Mononuclear cell (primary cell): Measurements from ENCODE around the gene LAMTOR1. TPM values are rescaled to one million over a fixed set of nuclear protein-coding genes. Genes with fewer than 3 reads are reported as not detected.

Source experiments
- H3K27me3 ChIP-seq: 2 replicates; pipeline ENCODE4 v1.6.0; 2011; ENCODE audit warnings: low read length, control low read depth; ENCODE audit not compliant: insufficient read depth
- H3K4me1 ChIP-seq: 2 replicates; pipeline ENCODE4 v1.5.1; 2011; ENCODE audit warnings: mild to moderate bottlenecking, low read length, control low read depth; ENCODE audit not compliant: insufficient read depth
- H3K4me3 ChIP-seq: 2 replicates; pipeline ENCODE4 v1.5.1; 2011; ENCODE audit warnings: mild to moderate bottlenecking, low read length, moderate library complexity
- H3K9me3 ChIP-seq: 2 replicates; pipeline ENCODE4 v1.5.1; 2011; ENCODE audit warnings: low read depth, mild to moderate bottlenecking, control low read depth, low read length
- total RNA-seq: library from RNA; depleted of rRNA; stranded (reverse); fragments of >200 nt; gene quantifications from one replicate; pipeline ENCODE4 v1.2.3, GENCODE V29; 2012

LAMTOR1 gene
- total RNA-seq, 1 donor: 88.5 TPM

GRCh38 chr11:72048766-72049460 lies 54.2 kb downstream of the LAMTOR1 start:
- no peaks in the 10 kb centered on the region for H3K27me3 ChIP-seq
- no peaks in the 10 kb centered on the region for H3K4me1 ChIP-seq
- H3K4me3 ChIP-seq: no peak overlapping the region
- no peaks in the 10 kb centered on the region for H3K9me3 ChIP-seq

Other genes with a start within 250 kb of the LAMTOR1 start
- not detected for gene DEFB131B, start 224.8 kb downstream of the LAMTOR1 start, total RNA-seq
- gene XNDC1N, start 174.7 kb downstream of the LAMTOR1 start, total RNA-seq: 10.3 TPM
- gene RNF121, start 174.3 kb downstream of the LAMTOR1 start, total RNA-seq: 3.0 TPM
- 9.6 TPM for gene IL18BP, start 104.4 kb downstream of the LAMTOR1 start, total RNA-seq
- 125 TPM for gene NUMA1, start 22.8 kb downstream of the LAMTOR1 start, total RNA-seq
- gene LRRC51, start 22.4 kb downstream of the LAMTOR1 start, total RNA-seq: 0.63 TPM
- gene TOMT, start 2.6 kb upstream of the LAMTOR1 start, total RNA-seq: not detected
- gene ANAPC15, start 9.4 kb upstream of the LAMTOR1 start, total RNA-seq: 30.2 TPM
- 1.3 TPM for gene FOLR3, start 32.4 kb upstream of the LAMTOR1 start, total RNA-seq
- gene FOLR1, start 88.8 kb upstream of the LAMTOR1 start, total RNA-seq: not detected
- gene FOLR2, start 113.5 kb upstream of the LAMTOR1 start, total RNA-seq: 3.3 TPM
- gene INPPL1, start 121.5 kb upstream of the LAMTOR1 start, total RNA-seq: 49.2 TPM
- not detected for gene PHOX2A, start 140.9 kb upstream of the LAMTOR1 start, total RNA-seq